ENCODE results near the gene RNF212B. TPM values are rescaled to one million over a fixed set of nuclear protein-coding genes. Genes with fewer than 3 reads are reported as not detected.

The RNF212B gene
- polyA plus RNA-seq, 1 experiment: not detected

DNA sequence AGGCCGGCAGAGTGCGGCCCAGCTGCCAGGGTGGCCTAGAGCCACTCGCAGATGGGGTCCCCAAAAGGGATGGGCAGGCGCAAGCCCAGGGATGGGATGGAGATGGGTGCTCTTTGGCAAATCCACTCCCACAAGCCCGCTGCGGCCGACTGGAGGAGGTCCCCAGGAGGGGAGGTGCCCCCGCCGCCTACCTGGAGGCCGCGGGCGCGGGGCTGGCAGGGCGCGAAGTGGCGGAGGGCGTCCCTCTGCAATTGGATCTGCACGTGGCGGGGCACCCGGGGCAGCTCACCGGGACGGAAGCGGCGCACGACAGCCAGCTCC, 64.2 kb downstream of the RNF212B start:
- TF ChIP-seq CTCF (IDR thresholded peaks at IDR 0.05; ENCODE audit: insufficient read depth, low read depth, low read length): no peak
- no peak for DNase-seq (ENCODE audit: low read depth)

DNA sequence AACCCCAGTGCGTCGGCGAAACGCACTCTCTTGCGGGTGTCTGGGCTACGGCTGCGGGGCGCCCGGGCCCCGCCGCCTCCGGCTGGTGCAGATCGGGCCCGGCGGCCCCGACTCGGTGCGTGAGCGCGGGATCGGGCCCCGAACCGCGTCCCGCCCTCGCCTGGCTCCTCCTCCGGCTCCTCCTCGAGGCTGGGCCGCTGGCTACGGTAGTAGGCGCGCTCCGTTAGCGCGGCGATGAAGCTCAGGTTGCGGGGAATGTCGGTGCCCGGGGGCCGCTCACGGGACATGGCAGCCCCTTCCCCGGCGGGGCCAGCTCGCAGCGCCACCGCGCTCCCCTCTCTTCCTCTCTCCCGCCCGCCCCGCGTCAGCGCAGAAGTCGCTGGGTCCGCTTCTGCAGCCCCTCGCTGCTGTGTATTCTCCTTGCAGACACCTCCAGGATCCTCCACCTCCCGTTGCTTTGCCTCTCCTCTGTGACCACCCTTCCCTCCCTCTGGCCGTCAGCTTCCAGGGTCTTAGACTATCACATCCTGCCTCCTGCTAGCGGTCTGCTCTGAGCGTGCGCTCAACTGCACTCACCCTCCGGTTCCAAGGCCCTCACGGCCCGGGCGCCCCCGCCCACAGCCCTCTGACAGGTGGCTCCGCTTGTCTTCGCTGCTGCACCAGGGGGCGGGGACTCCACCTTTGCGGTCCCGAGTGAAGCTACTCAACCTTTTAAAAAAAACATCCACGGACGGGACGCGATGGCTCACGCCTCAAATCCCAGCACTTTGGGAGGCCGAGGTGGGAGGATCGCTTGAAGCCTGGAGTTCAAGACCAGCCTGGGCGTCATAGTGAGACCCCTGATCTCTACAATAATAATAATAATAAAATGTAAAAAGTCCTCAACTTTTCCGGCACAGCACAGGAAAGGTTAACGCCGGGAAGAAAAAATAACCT, 64.8 kb downstream of the RNF212B start, which contains the start of gene PPP1R3E:
Gene PPP1R3E (minus strand): TSS at position 570 of the 936 bp plus-strand sequence. CDS start 283 bp downstream, at position 287.
- Histone ChIP-seq H3K27me3 (ENCODE audit: control insufficient read depth, insufficient read depth, low read length) (no peaks in the 10 kb centered on the region), H3K4me3 (ENCODE audit: low read depth, low read length) (peak within 1 kb of the TSS; percentile 49), H3K36me3 (ENCODE audit: control insufficient read depth, insufficient read depth, low read length) (peaks cover 1% of the 10 kb centered on the region; the same call in 1 of the 2 replicates)
- no peak for DNase-seq (ENCODE audit: low read depth)
- ChIA-PET CTCF (interaction anchor here (0.6 to 1.9 kb wide), 9 partner anchors 8 to 464 kb away, joined by 3 to 6 read pairs (median 3); partner anchors contain the start of genes CDH24 and PABPN1), POLR2A (no interaction called here)
- TF ChIP-seq CTCF (IDR thresholded peaks at IDR 0.05; ENCODE audit: insufficient read depth, low read depth, low read length): no peak

More for the DNA sequence above, 64.2 kb downstream of the RNF212B start:
- Histone ChIP-seq H3K27me3 (ENCODE audit: control insufficient read depth, insufficient read depth, low read length) (no peaks in the 10 kb centered on the region), H3K36me3 (ENCODE audit: control insufficient read depth, insufficient read depth, low read length) (peaks cover 1% of the 10 kb centered on the region; the same call in 1 of the 2 replicates), H3K4me3 (ENCODE audit: low read depth, low read length) (peak overlapping the region; percentile 49)
- CTCF ChIA-PET: interaction anchor here (0.9 to 1.9 kb wide), 11 partner anchors 9 to 1140 kb away, joined by 3 to 7 read pairs (median 3); partner anchors contain the start of genes CDH24, PABPN1 and SDR39U1
- POLR2A ChIA-PET: no interaction called here

DNA sequence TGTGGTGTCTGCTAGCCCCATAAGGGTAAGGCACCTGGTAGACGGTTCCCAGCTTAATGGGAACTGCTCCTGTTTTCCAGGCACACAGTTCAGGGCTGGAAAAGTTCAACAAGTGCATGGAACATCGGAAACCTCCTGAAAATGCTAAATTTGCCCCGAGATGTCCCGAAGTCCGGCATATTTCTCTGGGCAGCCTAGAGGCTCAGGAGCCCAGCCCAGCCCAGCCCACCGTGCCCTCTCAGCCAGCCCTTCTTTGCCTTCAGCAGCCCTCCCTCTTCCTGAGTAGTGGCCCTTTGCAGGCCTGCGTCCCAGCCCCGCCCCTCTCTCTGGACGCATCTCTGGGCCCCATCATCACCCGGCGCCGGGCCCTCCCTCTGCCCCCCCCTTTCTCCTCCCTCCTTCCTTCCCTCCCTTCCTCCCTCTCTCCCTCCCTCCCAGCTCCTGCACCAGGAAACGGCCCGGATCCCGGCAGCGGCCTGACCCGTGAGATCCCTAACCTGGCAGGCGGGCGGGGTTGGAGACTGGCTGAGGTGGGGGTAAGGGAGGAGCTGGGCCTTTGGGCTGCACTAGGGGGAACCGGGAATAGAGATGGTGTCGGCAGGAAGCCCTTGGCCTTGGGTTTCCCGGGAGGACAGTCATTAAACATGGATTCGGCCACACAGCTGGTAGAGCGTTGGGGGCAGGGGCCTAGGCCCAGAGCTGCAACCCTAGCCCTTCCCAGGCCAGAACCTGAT, 68.8 kb downstream of the RNF212B start, which contains the start of gene BCL2L2:
Gene BCL2L2 (plus strand): TSS at position 422 of the 734 bp plus-strand sequence. CDS start 935 bp downstream, outside the sequence.
- Histone ChIP-seq H3K27me3 (ENCODE audit: control insufficient read depth, insufficient read depth, low read length) (no peaks in the 10 kb centered on the region), H3K36me3 (ENCODE audit: control insufficient read depth, insufficient read depth, low read length) (peaks cover 22% of the 10 kb centered on the region), H3K4me3 (ENCODE audit: low read depth, low read length) (peak within 1 kb of the TSS; percentile 91)
- ChIA-PET POLR2A (interaction anchor here (0.6 to 1.0 kb wide), 4 partner anchors 10 to 172 kb away, joined by 3 to 10 read pairs (median 6); partner anchors contain the start of gene PABPN1), CTCF (interaction anchor here (0.5 to 1.8 kb wide), 8 partner anchors 9 to 243 kb away, joined by 3 to 7 read pairs (median 3); no protein-coding TSS in a partner anchor)
- TF ChIP-seq CTCF (IDR thresholded peaks at IDR 0.05; ENCODE audit: insufficient read depth, low read depth, low read length): no peak
- DNase-seq (ENCODE audit: low read depth): peak; percentile 37

GRCh38 chr14:23307146-23307530, 69.4 kb downstream of the RNF212B start:
- ChIA-PET POLR2A (interaction anchor here (0.6 to 1.0 kb wide), 3 partner anchors 10 to 171 kb away, joined by 4 to 10 read pairs (median 9); partner anchors contain the start of gene PABPN1), CTCF (interaction anchor here (0.6 to 1.4 kb wide), 5 partner anchors 10 to 31 kb away, joined by 3 to 7 read pairs (median 3); no protein-coding TSS in a partner anchor)
- H3K36me3 ChIP-seq (ENCODE audit: control insufficient read depth, insufficient read depth, low read length): peaks cover 23% of the 10 kb centered on the region
- no peak for DNase-seq (ENCODE audit: low read depth)
- no peaks in the 10 kb centered on the region for H3K27me3 ChIP-seq (ENCODE audit: control insufficient read depth, insufficient read depth, low read length)
- H3K4me3 ChIP-seq (ENCODE audit: low read depth, low read length): peak overlapping the region; percentile 91
- TF ChIP-seq CTCF (IDR thresholded peaks at IDR 0.05; ENCODE audit: insufficient read depth, low read depth, low read length): no peak
